LoVo (cell line): ENCODE data around the gene CEP295NL.

Experiments
- DNase-seq: peaks from one replicate; pipeline ENCODE4 v3.0.0-alpha.2; 2016; ENCODE audit warnings: low spot score

The CEP295NL gene

GRCh38 chr17:78864117-78864516, 38.9 kb downstream of the CEP295NL start:
- DNase-seq: no peak

- DNase-seq: peak; percentile 75
Observed at GRCh38 chr17:78862073-78863023, 40.7 kb downstream of the CEP295NL start.

GRCh38 chr17:78861229-78861628, 41.8 kb downstream of the CEP295NL start:
- no peak for DNase-seq

GRCh38 chr17:78859051-78859450, 44.0 kb downstream of the CEP295NL start:
- DNase-seq: no peak

- no peak for DNase-seq
Observed at GRCh38 chr17:78857266-78857665, 45.7 kb downstream of the CEP295NL start.

GRCh38 chr17:78855561-78856165, 47.3 kb downstream of the CEP295NL start:
- DNase-seq: no peak

- DNase-seq: no peak
Observed at GRCh38 chr17:78854508-78854907, 48.5 kb downstream of the CEP295NL start.

GRCh38 chr17:78853926-78854394, 49.0 kb downstream of the CEP295NL start:
- DNase-seq: peak; percentile 28

GRCh38 chr17:78852709-78853121, 50.3 kb downstream of the CEP295NL start:
- no peak for DNase-seq

GRCh38 chr17:78849026-78849425, 54.0 kb downstream of the CEP295NL start:
- no peak for DNase-seq

- no peak for DNase-seq
Observed at GRCh38 chr17:78847052-78847451, 55.9 kb downstream of the CEP295NL start.

GRCh38 chr17:78844301-78845005, 58.5 kb downstream of the CEP295NL start:
- DNase-seq: no peak

- DNase-seq: peak; percentile 26
Observed at GRCh38 chr17:78842881-78843565, 60.0 kb downstream of the CEP295NL start.

GRCh38 chr17:78840780-78841611, 62.0 kb downstream of the CEP295NL start, which contains the start of gene USP36:
TSS of gene USP36 (minus strand) at chr17:78840814. CDS start at chr17:78836363, 4,451 bp downstream.
- peak; percentile 98 for DNase-seq
